GM21529 (cell line): ENCODE data around the gene PNPLA2.
A peak's percentile ranks its signal among the peaks of the same experiment; 100 is the strongest.

Experiments
- ATAC-seq: cut with Tn5 transposase; IDR thresholded peaks from one replicate; pipeline ENCODE4 v1.9.1; 2021; ENCODE audit not compliant: unreplicated experiment

PNPLA2 gene

GRCh38 chr11:818396-819128 lies at the start of gene PNPLA2:
TSS of gene PNPLA2 (plus strand) at chr11:818914. CDS start at chr11:819719, 805 bp downstream.
- no peak for ATAC-seq

GRCh38 chr11:769887-770641 lies 48.6 kb upstream of the PNPLA2 start:
- no peak for ATAC-seq

DNA sequence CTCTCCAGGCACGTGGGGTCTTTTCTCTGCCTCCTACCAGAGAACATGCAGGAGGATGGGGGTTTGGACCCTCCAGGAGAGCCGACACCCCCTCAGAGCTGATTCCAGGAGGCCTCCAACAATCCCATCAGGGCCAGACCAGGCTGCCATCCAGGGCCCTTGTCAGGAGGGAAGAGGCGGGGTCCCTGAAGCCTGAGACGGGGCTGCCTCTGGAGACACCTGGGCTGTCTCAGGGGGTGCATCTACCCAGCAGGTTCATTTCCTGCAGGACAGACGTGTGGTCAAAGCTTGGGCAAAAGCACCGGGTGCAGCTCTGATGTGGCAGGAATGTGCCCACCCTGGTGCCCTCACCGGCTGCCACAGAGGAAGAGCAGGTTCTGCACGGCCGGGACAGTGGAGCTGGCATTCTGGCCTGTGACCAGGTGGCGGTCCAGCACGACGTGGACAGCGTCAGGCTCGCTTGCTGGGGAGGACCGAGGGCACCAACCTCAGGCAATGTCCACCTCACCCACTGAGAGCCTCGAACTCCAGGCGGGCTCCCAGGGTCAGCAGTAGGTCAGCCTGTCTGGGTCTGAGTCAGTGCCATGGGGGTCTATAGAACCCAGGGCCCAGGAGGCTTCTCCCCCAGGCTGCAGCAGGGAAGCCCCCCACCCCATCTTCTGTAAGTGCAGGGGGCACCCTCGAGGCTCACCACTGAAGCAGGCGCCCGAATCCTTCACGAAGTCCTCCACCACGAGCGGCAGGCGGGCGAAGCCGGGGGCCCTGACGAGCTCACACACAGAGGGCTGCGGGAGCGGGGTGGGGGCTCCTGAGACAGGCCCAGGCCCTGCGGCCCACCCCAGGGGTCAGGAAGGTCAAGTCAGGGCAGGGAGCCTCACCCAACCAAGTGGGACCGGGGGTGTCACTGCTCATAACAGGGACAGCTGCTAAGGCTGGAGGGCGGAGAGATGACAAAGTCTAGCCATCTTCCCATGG lies 47.8 kb upstream of the PNPLA2 start:
- ATAC-seq = no peak

DNA sequence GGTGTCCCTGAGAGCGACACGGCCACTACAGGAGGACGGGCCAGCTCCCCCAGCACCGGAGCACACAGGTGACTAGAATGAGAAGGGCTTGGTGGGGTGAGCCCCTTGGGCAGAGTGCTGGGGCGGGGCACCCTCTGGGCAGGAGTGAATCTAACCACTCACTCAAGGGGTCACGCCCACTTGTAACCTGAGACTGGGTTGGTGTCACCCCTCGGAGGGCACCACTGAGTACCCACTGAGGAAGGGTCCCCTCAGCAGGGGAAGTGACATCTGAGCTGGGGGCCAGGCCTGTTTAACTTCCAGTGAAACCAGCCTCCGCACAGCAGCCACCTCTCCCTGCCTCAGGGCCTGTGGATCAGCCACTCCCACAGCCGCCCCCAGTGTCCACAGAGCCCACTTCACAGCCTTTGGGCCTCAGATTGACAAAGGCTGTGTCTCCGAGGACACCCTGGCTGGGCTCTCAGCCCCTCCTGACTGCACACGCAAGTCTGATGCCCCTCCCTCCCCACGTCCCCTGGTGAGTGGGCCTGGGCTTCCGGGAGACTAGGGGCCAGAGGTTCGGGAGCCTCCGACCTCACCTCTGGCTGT lies 47.0 kb upstream of the PNPLA2 start:
- no peak for ATAC-seq

DNA sequence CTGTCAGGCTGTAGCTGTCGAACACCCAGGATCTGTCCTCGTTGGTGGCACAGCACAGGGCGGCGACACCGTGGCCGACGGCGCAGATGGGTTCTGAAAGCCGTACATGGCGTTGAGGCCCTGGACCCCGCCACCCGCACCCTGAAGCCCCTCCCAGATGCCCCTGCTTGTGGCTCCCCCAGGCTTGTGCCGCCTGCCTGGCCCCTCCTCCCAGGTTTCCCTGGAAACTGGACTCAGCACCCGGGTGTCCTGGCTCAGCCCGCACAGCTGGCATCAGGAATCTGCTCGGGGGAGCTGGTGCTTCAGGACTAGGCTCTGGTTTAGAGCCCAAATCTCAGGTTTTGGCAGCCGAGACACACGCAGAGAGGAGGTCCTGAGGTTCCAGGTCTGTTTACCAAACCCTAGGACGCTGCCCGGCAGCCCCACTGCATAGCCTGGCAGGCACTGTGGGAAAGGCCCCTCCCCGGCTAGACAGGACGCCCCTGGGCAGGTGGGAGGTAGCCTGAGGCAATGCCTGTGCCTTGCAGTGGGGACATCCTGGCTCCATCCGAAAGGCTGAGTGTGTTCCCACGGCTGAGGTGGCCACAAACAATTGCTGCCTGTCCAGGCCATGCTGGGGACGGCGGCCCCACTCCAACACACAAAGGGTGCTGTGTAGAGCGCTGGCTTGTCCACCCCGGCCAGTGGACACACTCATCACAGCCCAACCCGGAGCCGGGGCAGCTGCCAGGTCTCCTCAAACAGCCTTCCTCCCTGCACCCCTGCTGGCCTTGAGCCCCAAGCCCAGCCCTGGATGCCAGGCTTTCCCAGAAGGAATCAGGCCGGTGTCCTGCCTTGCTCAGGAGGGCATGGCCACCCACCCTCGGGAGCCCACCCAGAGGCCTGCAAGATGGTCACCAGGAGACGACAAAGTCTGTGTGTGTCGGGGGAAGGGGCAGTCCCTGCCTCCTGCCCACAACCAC lies 46.0 kb upstream of the PNPLA2 start:
- ATAC-seq = no peak

GRCh38 chr11:773425-773824 lies 45.3 kb upstream of the PNPLA2 start:
- ATAC-seq = no peak

DNA sequence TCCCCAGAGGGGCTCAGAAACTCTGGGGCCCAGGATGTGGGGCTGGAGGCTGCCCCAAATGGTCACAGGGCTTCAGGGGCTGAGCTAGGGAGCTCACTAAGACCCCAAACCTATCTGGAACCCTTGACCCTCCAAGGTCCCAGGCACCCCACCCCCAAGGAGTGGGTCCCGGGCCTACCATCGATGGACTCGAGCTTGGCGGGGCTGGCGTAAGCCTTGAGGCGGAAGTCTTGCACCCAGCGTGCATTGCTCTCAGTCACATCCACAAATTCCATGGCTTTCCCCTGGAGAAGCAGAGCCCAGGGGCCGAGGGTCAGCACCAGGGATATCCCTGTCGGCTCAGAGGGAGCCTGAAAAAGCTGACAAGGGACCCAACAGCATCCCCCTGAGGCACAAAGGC lies 44.9 kb upstream of the PNPLA2 start:
- ATAC-seq = no peak

DNA sequence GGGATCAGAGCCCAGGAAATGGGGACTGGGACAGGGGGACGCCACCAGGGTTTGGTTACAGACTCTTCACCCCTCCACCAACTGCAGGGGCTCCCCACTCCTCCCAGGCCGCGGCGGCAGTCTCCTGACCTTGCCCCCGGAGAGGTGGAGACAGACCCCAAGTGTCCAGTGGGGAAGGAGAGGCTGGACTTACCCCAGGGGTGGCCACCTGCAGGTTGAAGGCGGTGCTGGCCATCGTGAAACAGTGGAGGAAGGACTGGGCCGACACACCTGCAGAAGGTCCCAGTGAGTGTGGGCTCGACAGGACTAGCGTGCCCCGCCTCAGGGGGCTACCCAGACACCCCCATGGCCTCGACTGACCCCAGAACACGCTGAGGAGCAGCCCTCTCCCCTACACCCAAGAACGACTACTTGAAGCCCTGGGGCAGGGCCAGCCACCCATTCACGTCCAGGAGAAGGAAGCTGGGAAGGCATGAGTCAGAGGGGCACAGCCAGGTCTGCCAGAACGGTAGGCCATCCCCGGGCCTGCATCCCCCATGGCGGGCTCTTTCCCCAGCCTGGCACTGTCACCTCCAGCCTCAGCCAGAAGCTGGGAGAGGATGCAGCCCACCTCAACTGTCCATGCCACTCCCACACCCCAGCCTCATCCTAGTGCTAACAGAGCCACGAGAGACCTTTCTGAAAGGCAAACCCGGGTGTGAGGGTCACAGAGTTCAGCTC lies 43.7 kb upstream of the PNPLA2 start:
- ATAC-seq = no peak

DNA sequence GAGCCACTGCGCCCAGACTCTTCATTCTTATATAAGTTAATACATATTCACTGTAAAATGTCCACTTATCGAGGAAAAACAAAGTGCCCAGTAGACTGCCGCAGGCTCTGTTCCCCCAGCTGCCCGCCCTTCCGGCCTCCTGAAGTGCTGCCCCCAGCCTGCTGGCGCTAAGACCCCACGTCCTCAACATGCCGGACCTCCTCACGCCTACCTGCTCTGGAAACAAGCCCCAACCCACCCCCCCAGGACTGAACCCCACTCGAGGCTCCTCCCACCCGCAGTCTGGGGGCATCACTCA lies 42.5 kb upstream of the PNPLA2 start:
- no peak for ATAC-seq

- peak; percentile 24 for ATAC-seq
These were observed 42.0 kb upstream of the PNPLA2 start for GRCh38 chr11:776561-777287.

- ATAC-seq = peak; percentile 69
These were observed 41.1 kb upstream of the PNPLA2 start, which contains the start of gene GATD1 for GRCh38 chr11:777288-778255. TSS of gene GATD1 (minus strand) at chr11:777487. CDS start at chr11:777462, 25 bp downstream.

- ATAC-seq = no peak
These were observed 39.4 kb upstream of the PNPLA2 start for GRCh38 chr11:778976-779954.

DNA sequence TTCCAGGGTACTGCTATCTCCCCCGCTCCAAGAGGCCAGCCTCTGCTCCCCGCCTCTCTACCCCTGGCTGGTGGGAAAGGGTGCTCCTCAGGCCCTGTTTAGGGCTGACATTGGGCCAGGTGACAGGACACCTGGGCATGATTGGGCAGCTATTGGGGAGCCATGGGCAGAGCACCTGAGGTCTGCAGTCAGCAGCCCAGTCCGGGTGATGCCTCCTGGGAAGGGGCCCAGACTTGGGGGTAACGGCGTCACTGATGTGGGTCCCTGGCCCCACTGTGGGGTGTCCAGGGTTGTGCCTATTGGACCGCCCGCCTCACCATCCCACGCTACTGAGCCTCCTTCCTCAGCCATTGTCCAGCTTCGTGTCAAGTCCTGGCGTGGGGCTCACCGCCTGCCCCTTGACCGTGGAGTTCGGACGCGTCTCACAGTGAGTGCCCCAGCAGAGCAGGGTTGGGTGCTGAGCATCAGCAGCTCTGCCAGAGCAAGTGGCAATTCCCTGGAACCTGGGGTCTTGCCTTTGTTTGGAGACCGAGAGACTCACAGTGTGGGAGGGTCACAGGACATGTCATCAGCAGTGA lies 38.7 kb upstream of the PNPLA2 start:
- no peak for ATAC-seq

- ATAC-seq = no peak
These were observed 36.2 kb upstream of the PNPLA2 start for GRCh38 chr11:782264-783174.

GRCh38 chr11:783581-784015 lies 35.1 kb upstream of the PNPLA2 start:
- ATAC-seq = no peak
